ENCODE measurements around the gene STXBP5. TPM values are rescaled to one million over a fixed set of nuclear protein-coding genes. Genes with fewer than 3 reads are reported as not detected.

Gene STXBP5
- total and polyA plus RNA-seq, 9 of the 15 experiments (the other 6 are each of a cell fraction or from before 2014, with no cell fraction given): 23.3 to 172 (median 71.5) TPM

- TF ChIP-seq, protein P1, sequence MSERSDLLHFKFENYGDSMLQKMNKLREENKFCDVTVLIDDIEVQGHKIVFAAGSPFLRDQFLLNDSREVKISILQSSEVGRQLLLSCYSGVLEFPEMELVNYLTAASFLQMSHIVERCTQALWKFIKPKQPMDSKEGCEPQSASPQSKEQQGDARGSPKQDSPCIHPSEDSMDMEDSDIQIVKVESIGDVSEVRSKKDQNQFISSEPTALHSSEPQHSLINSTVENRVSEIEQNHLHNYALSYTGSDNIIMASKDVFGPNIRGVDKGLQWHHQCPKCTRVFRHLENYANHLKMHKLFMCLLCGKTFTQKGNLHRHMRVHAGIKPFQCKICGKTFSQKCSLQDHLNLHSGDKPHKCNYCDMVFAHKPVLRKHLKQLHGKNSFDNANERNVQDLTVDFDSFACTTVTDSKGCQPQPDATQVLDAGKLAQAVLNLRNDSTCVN (CRISPR knock-in tag; IDR thresholded peaks at IDR 0.05): no peak
- TF ChIP-seq TARDBP (IDR thresholded peaks at IDR 0.05): no peak
- TF ChIP-seq, protein P2, sequence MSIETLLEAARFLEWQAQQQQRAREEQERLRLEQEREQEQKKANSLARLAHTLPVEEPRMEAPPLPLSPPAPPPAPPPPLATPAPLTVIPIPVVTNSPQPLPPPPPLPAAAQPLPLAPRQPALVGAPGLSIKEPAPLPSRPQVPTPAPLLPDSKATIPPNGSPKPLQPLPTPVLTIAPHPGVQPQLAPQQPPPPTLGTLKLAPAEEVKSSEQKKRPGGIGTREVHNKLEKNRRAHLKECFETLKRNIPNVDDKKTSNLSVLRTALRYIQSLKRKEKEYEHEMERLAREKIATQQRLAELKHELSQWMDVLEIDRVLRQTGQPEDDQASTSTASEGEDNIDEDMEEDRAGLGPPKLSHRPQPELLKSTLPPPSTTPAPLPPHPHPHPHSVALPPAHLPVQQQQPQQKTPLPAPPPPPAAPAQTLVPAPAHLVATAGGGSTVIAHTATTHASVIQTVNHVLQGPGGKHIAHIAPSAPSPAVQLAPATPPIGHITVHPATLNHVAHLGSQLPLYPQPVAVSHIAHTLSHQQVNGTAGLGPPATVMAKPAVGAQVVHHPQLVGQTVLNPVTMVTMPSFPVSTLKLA (conservative IDR thresholded peaks at IDR 0.05): no peak
- TF ChIP-seq ILF3 (IDR thresholded peaks at IDR 0.05; ENCODE audit: borderline replicate concordance): 0 out of 2 replicates have a peak, but pooled peaks have one; percentile 32
- no peak for TF ChIP-seq SRSF9 (IDR thresholded peaks at IDR 0.05; ENCODE audit: borderline replicate concordance, low read depth, low read length)
- no peak for TF ChIP-seq CBFB (CRISPR knock-in tag; IDR thresholded peaks at IDR 0.05)
- TF ChIP-seq SMAD1 (IDR thresholded peaks at IDR 0.05; ENCODE audit: low read depth, low read length, partially characterized antibody): no peak
- TF ChIP-seq THRA (IDR thresholded peaks at IDR 0.05): no peak
- TF ChIP-seq ELF1 (tag; IDR thresholded peaks at IDR 0.05): no peak
- TF ChIP-seq PHF20 (IDR thresholded peaks at IDR 0.05; ENCODE audit: partially characterized antibody): no peak
- TF ChIP-seq DNMT1 (IDR thresholded peaks at IDR 0.05): no peak
- peak; percentile 76 for TF ChIP-seq MAFK (IDR thresholded peaks at IDR 0.05; ENCODE audit: low read length)
- TF ChIP-seq FOXP4 (CRISPR knock-in tag; IDR thresholded peaks at IDR 0.05; ENCODE audit: borderline replicate concordance): no peak
- TF ChIP-seq RAD21 (CRISPR knock-in tag; conservative IDR thresholded peaks at IDR 0.05 in 1 of 2, IDR thresholded peaks at IDR 0.05 in 1 of 2): no peak
- TF ChIP-seq, protein P3, sequence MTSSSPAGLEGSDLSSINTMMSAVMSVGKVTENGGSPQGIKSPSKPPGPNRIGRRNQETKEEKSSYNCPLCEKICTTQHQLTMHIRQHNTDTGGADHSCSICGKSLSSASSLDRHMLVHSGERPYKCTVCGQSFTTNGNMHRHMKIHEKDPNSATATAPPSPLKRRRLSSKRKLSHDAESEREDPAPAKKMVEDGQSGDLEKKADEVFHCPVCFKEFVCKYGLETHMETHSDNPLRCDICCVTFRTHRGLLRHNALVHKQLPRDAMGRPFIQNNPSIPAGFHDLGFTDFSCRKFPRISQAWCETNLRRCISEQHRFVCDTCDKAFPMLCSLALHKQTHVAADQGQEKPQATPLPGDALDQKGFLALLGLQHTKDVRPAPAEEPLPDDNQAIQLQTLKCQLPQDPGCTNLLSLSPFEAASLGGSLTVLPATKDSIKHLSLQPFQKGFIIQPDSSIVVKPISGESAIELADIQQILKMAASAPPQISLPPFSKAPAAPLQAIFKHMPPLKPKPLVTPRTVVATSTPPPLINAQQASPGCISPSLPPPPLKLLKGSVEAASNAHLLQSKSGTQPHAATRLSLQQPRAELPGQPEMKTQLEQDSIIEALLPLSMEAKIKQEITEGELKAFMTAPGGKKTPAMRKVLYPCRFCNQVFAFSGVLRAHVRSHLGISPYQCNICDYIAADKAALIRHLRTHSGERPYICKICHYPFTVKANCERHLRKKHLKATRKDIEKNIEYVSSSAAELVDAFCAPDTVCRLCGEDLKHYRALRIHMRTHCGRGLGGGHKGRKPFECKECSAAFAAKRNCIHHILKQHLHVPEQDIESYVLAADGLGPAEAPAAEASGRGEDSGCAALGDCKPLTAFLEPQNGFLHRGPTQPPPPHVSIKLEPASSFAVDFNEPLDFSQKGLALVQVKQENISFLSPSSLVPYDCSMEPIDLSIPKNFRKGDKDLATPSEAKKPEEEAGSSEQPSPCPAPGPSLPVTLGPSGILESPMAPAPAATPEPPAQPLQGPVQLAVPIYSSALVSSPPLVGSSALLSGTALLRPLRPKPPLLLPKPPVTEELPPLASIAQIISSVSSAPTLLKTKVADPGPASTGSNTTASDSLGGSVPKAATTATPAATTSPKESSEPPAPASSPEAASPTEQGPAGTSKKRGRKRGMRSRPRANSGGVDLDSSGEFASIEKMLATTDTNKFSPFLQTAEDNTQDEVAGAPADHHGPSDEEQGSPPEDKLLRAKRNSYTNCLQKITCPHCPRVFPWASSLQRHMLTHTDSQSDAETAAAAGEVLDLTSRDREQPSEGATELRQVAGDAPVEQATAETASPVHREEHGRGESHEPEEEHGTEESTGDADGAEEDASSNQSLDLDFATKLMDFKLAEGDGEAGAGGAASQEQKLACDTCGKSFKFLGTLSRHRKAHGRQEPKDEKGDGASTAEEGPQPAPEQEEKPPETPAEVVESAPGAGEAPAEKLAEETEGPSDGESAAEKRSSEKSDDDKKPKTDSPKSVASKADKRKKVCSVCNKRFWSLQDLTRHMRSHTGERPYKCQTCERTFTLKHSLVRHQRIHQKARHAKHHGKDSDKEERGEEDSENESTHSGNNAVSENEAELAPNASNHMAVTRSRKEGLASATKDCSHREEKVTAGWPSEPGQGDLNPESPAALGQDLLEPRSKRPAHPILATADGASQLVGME (CRISPR knock-in tag; IDR thresholded peaks at IDR 0.05): no peak
- TF ChIP-seq ZNF76 (CRISPR knock-in tag; IDR thresholded peaks at IDR 0.05; ENCODE audit: borderline replicate concordance): no peak
- TF ChIP-seq NFXL1 (CRISPR knock-in tag; IDR thresholded peaks at IDR 0.05): no peak
Observed at GRCh38 chr6:147211831-147212230, 7.6 kb downstream of the STXBP5 start (continued).

All from K562 (cell line).